SHP77 treated with DMSO at 0.1 percent for 48 hours (cell line): Measurements from ENCODE around the gene SEPTIN14.
A peak's percentile ranks its signal among the peaks of the same experiment; 100 is the strongest.
"Not testable (repeated sequence)": the region's sequence is repeated elsewhere in the genome, so short reads cannot be mapped to it uniquely, and the experiment has no call there.

Source experiments
- DNase-seq: peaks from one replicate; lab custom pipeline; 2025; lab: John Stamatoyannopoulos, UW

The SEPTIN14 gene

GRCh38 chr7:55784151-55784550, 78.4 kb downstream of the SEPTIN14 start:
- no peak for DNase-seq

GRCh38 chr7:55778631-55779030, 83.9 kb downstream of the SEPTIN14 start:
- DNase-seq: no peak

- no peak for DNase-seq
Observed at GRCh38 chr7:55776196-55776595, 86.4 kb downstream of the SEPTIN14 start.

GRCh38 chr7:55775051-55775420, 87.5 kb downstream of the SEPTIN14 start:
- DNase-seq: no peak

GRCh38 chr7:55774327-55775050, 88.1 kb downstream of the SEPTIN14 start:
- peak; percentile 93 for DNase-seq

- DNase-seq: no peak
Observed at GRCh38 chr7:55770778-55771177, 91.8 kb downstream of the SEPTIN14 start.

GRCh38 chr7:55753274-55753862, 109.2 kb downstream of the SEPTIN14 start:
- not testable (repeated sequence) for DNase-seq

- not testable (repeated sequence) for DNase-seq
Observed at GRCh38 chr7:55744706-55745105, 117.8 kb downstream of the SEPTIN14 start.
